Mesenchymal stem cell (in vitro differentiated cells and primary cell): ENCODE data around the gene STX18.

Experiments used
- DNase-seq: peaks from one replicate; pipeline ENCODE4 v3.0.0-alpha.2; 2013
- H2AFZ ChIP-seq: one replicate; pipeline ENCODE4 v1.6.1; 2013; ENCODE audit warnings: low read depth, mild to moderate bottlenecking, control low read depth, inconsistent platforms, low read length, moderate library complexity
- H2AK5ac ChIP-seq: 2 replicates; pipeline ENCODE4 v1.6.1; 2013; ENCODE audit warnings: low read length, moderate library complexity, mild to moderate bottlenecking, inconsistent platforms; ENCODE audit not compliant: severe bottlenecking
- H2BK120ac ChIP-seq: one replicate; pipeline ENCODE4 v1.6.1; 2013; ENCODE audit warnings: low read depth, mild to moderate bottlenecking, inconsistent platforms, low read length, moderate library complexity
- H2BK12ac ChIP-seq, 2 experiments: one replicate each; pipeline ENCODE4 v1.6.1; 2013; ENCODE audit warnings: inconsistent platforms in 2 of 2, low read length in 2 of 2, mild to moderate bottlenecking in 2 of 2, moderate library complexity in 2 of 2, control low read depth in 1 of 2
- H2BK15ac ChIP-seq: one replicate; pipeline ENCODE4 v1.6.1; 2013; ENCODE audit warnings: mild to moderate bottlenecking, low read depth, inconsistent platforms; ENCODE audit not compliant: poor library complexity, severe bottlenecking
- H2BK5ac ChIP-seq: 2 replicates; pipeline ENCODE4 v1.6.1; 2013; ENCODE audit warnings: low read depth, mild to moderate bottlenecking, low read length, control low read depth, inconsistent platforms; ENCODE audit not compliant: poor library complexity, severe bottlenecking
- H3K14ac ChIP-seq, 2 experiments: one replicate each; pipeline ENCODE4 v1.6.1; 2013; ENCODE audit warnings: inconsistent platforms in 2 of 2, low read length in 2 of 2, control low read depth in 1 of 2, mild to moderate bottlenecking in 1 of 2, moderate library complexity in 1 of 2
- H3K18ac ChIP-seq, 2 experiments: one replicate each; pipeline ENCODE4 v1.6.1; 2013; ENCODE audit warnings: inconsistent platforms in 2 of 2, low read length in 2 of 2, control low read depth in 1 of 2, low read depth in 1 of 2, mild to moderate bottlenecking in 1 of 2
- H3K23ac ChIP-seq, 2 experiments: one replicate each; pipeline ENCODE4 v1.6.1; 2013; ENCODE audit warnings: inconsistent platforms in 2 of 2, low read length in 2 of 2, mild to moderate bottlenecking in 2 of 2, moderate library complexity in 2 of 2, control low read depth in 1 of 2
- H3K27ac ChIP-seq: 2 replicates; pipeline ENCODE4 v1.5.1; 2013; ENCODE audit warnings: mild to moderate bottlenecking, moderate library complexity, low read length, control low read depth, inconsistent platforms; ENCODE audit not compliant: poor library complexity, severe bottlenecking
- H3K27me3 ChIP-seq, 2 experiments: 2 replicates each; pipeline versions ENCODE4 v1.6.1 to v1.7.0; 2013; ENCODE audit warnings: low read length in 2 of 2, mild to moderate bottlenecking in 2 of 2, moderate library complexity in 2 of 2, control low read depth in 1 of 2, inconsistent platforms in 1 of 2; ENCODE audit not compliant: control insufficient read depth in 1 of 2, insufficient read depth in 1 of 2
- H3K36me3 ChIP-seq, 2 experiments: 2 replicates each; pipeline versions ENCODE4 v1.6.1 to v1.7.0; 2013; ENCODE audit warnings: low read length in 2 of 2, control low read depth in 1 of 2, inconsistent platforms in 1 of 2, low read depth in 1 of 2, mild to moderate bottlenecking in 1 of 2; ENCODE audit not compliant: insufficient read depth in 2 of 2, control insufficient read depth in 1 of 2
- H3K4ac ChIP-seq, 2 experiments: one replicate each; pipeline ENCODE4 v1.6.1; 2013; ENCODE audit warnings: inconsistent platforms in 2 of 2, low read length in 2 of 2, mild to moderate bottlenecking in 2 of 2, moderate library complexity in 2 of 2, control low read depth in 1 of 2, low read depth in 1 of 2
- H3K4me1 ChIP-seq: 2 replicates; pipeline ENCODE4 v1.6.1; 2013; ENCODE audit warnings: low read depth, low read length, control low read depth; ENCODE audit not compliant: control insufficient read depth, insufficient read depth
- H3K4me2 ChIP-seq: 2 replicates; pipeline ENCODE4 v1.6.1; 2013; ENCODE audit warnings: low read length, mild to moderate bottlenecking, inconsistent platforms; ENCODE audit not compliant: poor library complexity, severe bottlenecking
- H3K4me3 ChIP-seq, 2 experiments: 2 replicates each; pipeline versions ENCODE4 v1.5.1 to v1.7.0; 2013; ENCODE audit warnings: low read length in 2 of 2, mild to moderate bottlenecking in 2 of 2, control low read depth in 1 of 2, low read depth in 1 of 2; ENCODE audit not compliant: insufficient read depth in 1 of 2
- H3K79me1 ChIP-seq: replicated peaks from 2 replicates; pipeline ENCODE4 v1.6.1; 2013; ENCODE audit warnings: mild to moderate bottlenecking, control low read depth, low read length, inconsistent platforms; ENCODE audit not compliant: poor library complexity, severe bottlenecking
- H3K9ac ChIP-seq: 2 replicates; pipeline ENCODE4 v1.7.0; 2013; ENCODE audit warnings: mild to moderate bottlenecking, low read length, moderate library complexity
- H3K9me3 ChIP-seq: 2 replicates; pipeline ENCODE4 v1.7.0; 2013; ENCODE audit warnings: mild to moderate bottlenecking, low read length; ENCODE audit not compliant: control insufficient read depth
- H4K8ac ChIP-seq: one replicate; pipeline ENCODE4 v1.6.1; 2013; ENCODE audit warnings: inconsistent platforms, mild to moderate bottlenecking, low read length, moderate library complexity
- H4K91ac ChIP-seq: one replicate; pipeline ENCODE4 v1.6.1; 2013; ENCODE audit warnings: mild to moderate bottlenecking, low read length, inconsistent platforms
- WGBS: methylation state at CpG from one replicate; pipeline ENCODE4 v1.1.7; 2013; ENCODE audit warnings: mixed read lengths; 5-methylcytosine and 5-hydroxymethylcytosine counted together

STX18 gene

DNA sequence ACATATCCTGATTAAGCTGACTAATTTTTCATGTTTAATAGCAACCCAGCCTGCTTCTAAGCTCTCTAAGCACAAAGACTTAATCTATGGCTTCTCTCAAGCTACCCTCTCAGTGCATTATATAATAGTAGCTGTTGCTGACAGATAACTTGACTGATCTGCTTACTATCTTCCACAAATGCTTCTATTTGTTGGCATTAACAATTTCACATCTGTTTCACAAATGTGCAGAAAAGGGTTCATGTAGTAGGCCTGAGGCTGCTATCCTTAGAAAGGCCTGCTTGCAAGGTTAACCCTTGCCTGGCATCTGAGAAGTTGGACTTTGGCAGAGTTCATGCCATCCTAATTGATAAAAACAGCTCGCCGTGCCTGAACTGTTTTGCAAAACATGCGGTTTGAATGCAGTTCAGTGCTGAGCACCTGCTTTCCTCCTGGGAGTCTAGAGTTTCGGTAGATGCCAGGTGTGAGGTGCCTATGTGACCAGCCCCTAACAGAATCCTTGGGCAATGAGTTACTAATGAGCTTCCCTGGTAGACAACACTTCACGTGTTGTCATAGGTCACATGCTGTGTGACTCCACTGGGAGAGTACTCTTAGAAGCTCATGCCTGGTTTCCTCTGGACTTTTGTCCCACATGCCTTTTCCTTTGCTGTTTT lies 86.5 kb downstream of the STX18 start:
- Histone ChIP-seq H3K18ac (no peak overlapping the region), H3K36me3 (peaks cover 17 to 93% of the 10 kb centered on the region in 2 experiments), H4K8ac (no peak overlapping the region), H3K79me1 (peaks cover 9% of the 10 kb centered on the region), H2AFZ (no peak overlapping the region), H3K4me1 (peaks cover 11% of the 10 kb centered on the region), H2BK120ac (no peak overlapping the region), H4K91ac (no peak overlapping the region), H2BK15ac (no peak overlapping the region), H3K4me2 (no peak overlapping the region), H3K4me3 (no peak overlapping the region), H2BK12ac (no peak overlapping the region), H3K27ac (no peak overlapping the region), H3K4ac (no peak overlapping the region), H3K9me3 (no peaks in the 10 kb centered on the region), H3K27me3 (no peaks in the 10 kb centered on the region), H2AK5ac (no peak overlapping the region), H2BK5ac (no peak overlapping the region), H3K9ac (no peak overlapping the region), H3K14ac (no peak overlapping the region), H3K23ac (no peak overlapping the region)
- WGBS = 96% methylated on average over 5 of the region's 5 CpGs
- DNase-seq = no peak

DNA sequence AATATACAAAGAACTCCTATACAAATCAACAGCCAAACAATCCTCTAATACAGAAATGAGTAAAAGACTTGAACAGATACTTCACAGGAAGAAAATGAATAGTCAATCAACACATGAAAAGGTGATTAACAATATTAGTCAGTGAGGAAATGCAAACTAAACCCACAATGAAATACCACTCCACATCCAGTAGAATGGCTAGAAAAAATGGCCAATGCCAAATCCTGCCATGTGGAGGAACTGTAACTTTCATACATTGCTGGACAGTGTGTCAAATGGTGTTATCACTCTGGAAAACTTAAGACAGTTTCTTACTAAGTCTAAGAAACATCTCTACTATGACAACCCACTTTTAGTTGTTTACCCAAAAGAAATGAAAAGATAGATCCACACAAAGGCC lies 95.4 kb downstream of the STX18 start:
- Histone ChIP-seq H3K36me3 (peaks cover 0 to 21% of the 10 kb centered on the region in 2 experiments), H2AFZ (no peak overlapping the region), H2AK5ac (no peak overlapping the region), H2BK120ac (no peak overlapping the region), H3K23ac (no peak overlapping the region), H2BK15ac (no peak overlapping the region), H3K4me2 (no peak overlapping the region), H3K14ac (no peak overlapping the region), H2BK5ac (no peak overlapping the region), H3K9me3 (no peaks in the 10 kb centered on the region), H3K4ac (no peak overlapping the region), H2BK12ac (no peak overlapping the region), H3K4me1 (peaks cover 2% of the 10 kb centered on the region), H4K91ac (no peak overlapping the region), H3K27ac (no peak overlapping the region), H3K9ac (no peak overlapping the region), H3K18ac (no peak overlapping the region), H4K8ac (no peak overlapping the region), H3K79me1 (peaks cover 2% of the 10 kb centered on the region), H3K4me3 (no peak overlapping the region), H3K27me3 (no peaks in the 10 kb centered on the region)
- no peak for DNase-seq

DNA sequence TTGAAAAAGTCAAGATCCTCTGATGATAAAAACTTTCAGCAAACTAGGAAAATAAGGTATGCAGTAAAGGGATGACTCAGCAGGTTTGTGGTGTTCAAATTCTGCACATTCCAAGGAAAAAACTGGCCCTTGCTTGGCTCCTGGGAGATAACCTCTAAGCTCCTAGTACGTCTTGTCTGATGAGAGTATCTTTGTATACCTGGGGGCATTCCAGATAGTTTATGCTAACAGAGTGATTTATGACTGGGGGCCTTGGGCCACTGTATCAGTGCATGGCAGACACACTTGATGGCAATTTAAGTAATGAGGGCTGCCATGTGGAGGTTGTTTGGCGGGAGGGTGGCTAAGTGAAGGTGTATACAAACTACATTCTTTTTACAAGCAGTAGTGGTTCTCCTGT lies 98.0 kb downstream of the STX18 start:
- DNase-seq = peak; percentile 47
- WGBS = 6% methylated on average over 1 of the region's 2 CpGs
- Histone ChIP-seq H2AFZ (no peak overlapping the region), H3K18ac (no peak overlapping the region), H3K27me3 (no peaks in the 10 kb centered on the region), H3K36me3 (peaks cover 0 to 3% of the 10 kb centered on the region in 2 experiments), H2BK5ac (no peak overlapping the region), H3K27ac (peak overlapping the region; percentile 30), H3K9ac (no peak overlapping the region), H4K8ac (no peak overlapping the region), H2BK15ac (no peak overlapping the region), H3K79me1 (peaks cover 8% of the 10 kb centered on the region), H3K14ac (no peak overlapping the region), H3K4me1 (peaks cover 5% of the 10 kb centered on the region), H3K4ac (no peak overlapping the region), H3K4me3 (no peak overlapping the region), H2BK120ac (no peak overlapping the region), H3K23ac (no peak overlapping the region), H2BK12ac (no peak overlapping the region), H3K4me2 (no peak overlapping the region), H3K9me3 (no peaks in the 10 kb centered on the region), H4K91ac (no peak overlapping the region), H2AK5ac (peak overlapping the region; percentile 62)

DNA sequence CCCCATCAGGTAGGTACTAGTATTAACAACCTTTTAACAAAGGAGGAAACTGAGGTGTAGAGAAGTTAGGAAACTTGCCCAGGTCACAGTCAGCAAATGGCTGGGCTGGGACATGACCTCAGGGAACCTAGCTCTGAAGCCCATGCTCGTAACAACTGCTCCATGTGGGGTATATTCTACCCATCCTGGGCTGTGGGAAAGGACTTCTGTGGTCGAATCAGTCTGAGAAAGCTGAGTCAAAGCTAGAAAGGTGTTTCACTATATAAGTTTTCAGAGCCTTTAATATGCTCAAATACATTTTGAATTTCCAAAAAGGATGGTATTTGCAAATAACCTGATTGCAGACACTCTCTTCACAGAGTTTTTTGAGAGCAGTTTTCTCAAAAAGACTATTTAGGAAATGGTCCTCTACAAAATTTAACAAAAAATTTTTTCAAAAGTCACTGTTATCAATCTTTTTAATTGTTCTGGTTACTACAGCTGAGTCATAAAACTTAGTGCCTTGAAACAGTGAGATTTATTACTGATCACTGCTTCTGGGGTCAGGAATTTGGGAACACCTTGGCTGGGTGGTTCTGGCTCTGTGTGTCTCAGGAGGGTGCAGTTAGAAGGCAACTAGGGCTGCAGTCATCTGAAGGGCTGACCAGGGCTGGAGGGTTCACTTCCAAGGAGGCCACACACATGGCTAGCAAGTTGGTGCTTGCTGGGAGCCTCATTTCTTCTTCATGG lies 101.4 kb downstream of the STX18 start:
- no peak overlapping the region for H2BK120ac ChIP-seq
- 86% methylated on average over 1 of the region's 2 CpGs for WGBS
- no peak overlapping the region for H2AFZ ChIP-seq
- H2BK15ac ChIP-seq = no peak overlapping the region
- H2BK12ac ChIP-seq = no peak overlapping the region
- peaks cover 19 to 25% of the 10 kb centered on the region in 2 experiments for H3K36me3 ChIP-seq
- peak overlapping the region in 1 of 2 experiments; percentile 72 for H3K14ac ChIP-seq
- no peak overlapping the region for H3K4me3 ChIP-seq
- H3K9me3 ChIP-seq = no peaks in the 10 kb centered on the region
- peak overlapping the region; percentile 41 for H2AK5ac ChIP-seq
- no peak overlapping the region for H3K9ac ChIP-seq
- no peak overlapping the region for H4K91ac ChIP-seq
- H3K4me2 ChIP-seq = no peak overlapping the region
- peaks cover 5% of the 10 kb centered on the region for H3K4me1 ChIP-seq
- H3K23ac ChIP-seq = no peak overlapping the region
- H4K8ac ChIP-seq = peak overlapping the region; percentile 61
- DNase-seq = no peak
- peak overlapping the region in 1 of 2 experiments; percentile 40 for H3K18ac ChIP-seq
- no peak overlapping the region for H3K4ac ChIP-seq
- peaks cover 9% of the 10 kb centered on the region for H3K79me1 ChIP-seq
- no peaks in the 10 kb centered on the region for H3K27me3 ChIP-seq
- H3K27ac ChIP-seq = no peak overlapping the region
- H2BK5ac ChIP-seq = no peak overlapping the region
